IMR-90 (cell line): ENCODE results near the gene DAND5. TPM values are rescaled to one million over a fixed set of nuclear protein-coding genes. Genes with fewer than 3 reads are reported as not detected.

Experiments used
- ATAC-seq: fragments of 200-7000 bp; cut with Tn5 transposase; 2 replicates; pipeline ENCODE4 v1.9.1; 2020; ENCODE audit warnings: low read depth, mild to moderate bottlenecking, moderate library complexity
- BruUV-seq: library from RNA; stranded (reverse); fragments of 400-500 nt; replicated peaks from 2 replicates; lab custom pipeline; 2021; lab: Mats Ljungman, UMichigan
- CTCF ChIA-PET: fragments of 300-600 bp; formaldehyde crosslinking; extraction: SDS; loops from one replicate; lab custom pipeline; 2021; ENCODE audit warnings: antibody characterized with exemption; lab: Yijun Ruan, JAX
- POLR2A ChIA-PET: fragments of 300-600 bp; sonication (Branson Sonifier 250); formaldehyde crosslinking; loops from one replicate; lab custom pipeline; 2022; ENCODE audit warnings: antibody characterized with exemption; ENCODE audit not compliant: unreplicated experiment; lab: Charles Lee
- DNase-seq: peaks from one replicate; pipeline ENCODE4 v3.0.0; 2013
- H2AFZ ChIP-seq: replicated peaks from 2 replicates; pipeline ENCODE3; 2013; ENCODE audit warnings: low read length, mild to moderate bottlenecking; ENCODE audit not compliant: poor library complexity
- H2AK5ac ChIP-seq: 2 replicates; pipeline ENCODE4 v1.6.1; 2013; ENCODE audit warnings: low read depth, low read length, inconsistent platforms
- H2AK9ac ChIP-seq: replicated peaks from 2 replicates; pipeline ENCODE3; 2013; ENCODE audit warnings: mild to moderate bottlenecking, low read depth, low read length, moderate library complexity; ENCODE audit not compliant: poor library complexity
- H2BK120ac ChIP-seq: 2 replicates; pipeline ENCODE4 v1.6.1; 2013; ENCODE audit warnings: low read depth, low read length, inconsistent platforms
- H2BK15ac ChIP-seq: 3 replicates; pipeline ENCODE4 v1.6.1; 2013; ENCODE audit warnings: low read depth, low read length, inconsistent platforms
- H2BK20ac ChIP-seq: 2 replicates; pipeline ENCODE4 v1.6.1; 2013; ENCODE audit warnings: low read depth, mild to moderate bottlenecking, inconsistent platforms, low read length, moderate library complexity
- H2BK5ac ChIP-seq: 2 replicates; pipeline ENCODE4 v1.6.1; 2013; ENCODE audit warnings: mild to moderate bottlenecking, low read depth, low read length, inconsistent platforms; ENCODE audit not compliant: poor library complexity, severe bottlenecking
- H3K14ac ChIP-seq: replicated peaks from 2 replicates; pipeline ENCODE4 v1.6.1; 2013; ENCODE audit warnings: low read depth, low read length, inconsistent platforms
- H3K18ac ChIP-seq: 2 replicates; pipeline ENCODE4 v1.6.1; 2013; ENCODE audit warnings: low read depth, low read length, control low read depth
- H3K23ac ChIP-seq: 2 replicates; pipeline ENCODE4 v1.6.1; 2013; ENCODE audit warnings: low read depth, low read length, inconsistent platforms
- H3K27ac ChIP-seq: 2 replicates; pipeline ENCODE4 v1.5.1; 2013; ENCODE audit warnings: mild to moderate bottlenecking, control low read depth, low read length; ENCODE audit not compliant: insufficient read depth
- H3K27me3 ChIP-seq: 2 replicates; pipeline ENCODE4 v1.6.1; 2013; ENCODE audit warnings: low read length; ENCODE audit not compliant: control insufficient read depth, insufficient read depth
- H3K36me3 ChIP-seq: 2 replicates; pipeline ENCODE4 v1.6.1; 2013; ENCODE audit warnings: low read length, mixed read lengths; ENCODE audit not compliant: control insufficient read depth, insufficient read depth
- H3K4ac ChIP-seq: 2 replicates; pipeline ENCODE4 v1.6.1; 2013; ENCODE audit warnings: low read depth, low read length, inconsistent platforms
- H3K4me1 ChIP-seq: 2 replicates; pipeline ENCODE4 v1.6.1; 2013; ENCODE audit warnings: low read length, mixed read lengths; ENCODE audit not compliant: control insufficient read depth, insufficient read depth
- H3K4me2 ChIP-seq: 2 replicates; pipeline ENCODE4 v1.6.1; 2013; ENCODE audit warnings: low read depth, mild to moderate bottlenecking, control low read depth, low read length, moderate library complexity
- H3K4me3 ChIP-seq: 2 replicates; pipeline ENCODE4 v1.5.1; 2013; ENCODE audit warnings: low read depth, mild to moderate bottlenecking, control low read depth, low read length, moderate library complexity; ENCODE audit not compliant: insufficient read depth
- H3K56ac ChIP-seq: 2 replicates; pipeline ENCODE4 v1.6.1; 2013; ENCODE audit warnings: low read length, inconsistent platforms; ENCODE audit not compliant: insufficient read depth; ENCODE audit errors: extremely low read depth
- H3K79me1 ChIP-seq, 2 experiments: 2 replicates each; pipeline ENCODE4 v1.6.1; 2013; ENCODE audit warnings: low read length in 2 of 2, inconsistent platforms in 1 of 2, low read depth in 1 of 2
- H3K9ac ChIP-seq: 2 replicates; pipeline ENCODE4 v1.6.1; 2013; ENCODE audit warnings: low read depth, low read length, control low read depth
- H3K9me1 ChIP-seq: 2 replicates; pipeline ENCODE4 v1.6.1; 2013; ENCODE audit warnings: low read length, inconsistent platforms; ENCODE audit not compliant: insufficient read depth
- H3K9me3 ChIP-seq: 2 replicates; pipeline ENCODE4 v1.6.1; 2013; ENCODE audit warnings: low read length; ENCODE audit not compliant: control insufficient read depth, insufficient read depth
- H4K20me1 ChIP-seq: 2 replicates; pipeline ENCODE4 v1.6.1; 2013; ENCODE audit warnings: low read length, inconsistent platforms; ENCODE audit not compliant: insufficient read depth
- H4K5ac ChIP-seq: 2 replicates; pipeline ENCODE4 v1.6.1; 2013; ENCODE audit warnings: mild to moderate bottlenecking, low read depth, low read length, control low read depth
- H4K8ac ChIP-seq, 2 experiments: 2 replicates each; pipeline ENCODE4 v1.6.1; 2013; ENCODE audit warnings: low read depth in 2 of 2, low read length in 2 of 2, control low read depth in 1 of 2, inconsistent platforms in 1 of 2
- H4K91ac ChIP-seq: 2 replicates; pipeline ENCODE4 v1.6.1; 2013; ENCODE audit warnings: low read depth, low read length, inconsistent platforms; ENCODE audit not compliant: insufficient read depth
- BHLHE40 ChIP-seq: fragments of 150-350 bp; IDR thresholded peaks from 2 replicates; pipeline ENCODE4 v1.6.1; 2016; ENCODE audit warnings: mild to moderate bottlenecking, low read depth, low read length
- CHD1 ChIP-seq: IDR thresholded peaks from 2 replicates; pipeline ENCODE4 v1.6.1; 2012; ENCODE audit warnings: low read depth, low read length, improper control_type of control experiment
- RAD21 ChIP-seq: IDR thresholded peaks from 2 replicates; pipeline ENCODE4 v1.6.1; 2012; ENCODE audit warnings: low read length, improper control_type of control experiment
- WGBS, 2 experiments: methylation state at CpG; one replicate each; pipeline versions ENCODE4 v1.1.5 to v1.1.7; 2013; ENCODE audit warnings: missing lambda C conversion rate in 2 of 2; ENCODE audit not compliant: insufficient read length in 1 of 2; ENCODE audit errors: extremely low coverage in 2 of 2; 5-methylcytosine and 5-hydroxymethylcytosine counted together
- dilution Hi-C: fragments of 300-500 bp; cut with HindIII; formaldehyde crosslinking; loops from one replicate; pipeline ENCODE4 v1.14.3; 2018; ENCODE audit warnings: low sequenced_read_pairs; ENCODE audit not compliant: unreplicated experiment
- in situ Hi-C: fragments of 300-500 bp; cut with MboI; formaldehyde crosslinking; loops from 3 replicates; pipeline ENCODE4 v1.14.3; 2019; ENCODE audit warnings: low sequenced_read_pairs, inconsistent platforms, mixed read lengths
- intact Hi-C: fragments of 100-400 bp; cut with micrococcal nuclease; formaldehyde crosslinking; loops from 2 replicates; pipeline ENCODE4 v1.10.0; 2022
- polyA plus RNA-seq, 3 experiments: library from polyadenylated mRNA; depleted of rRNA; stranded (reverse); fragments of >200 nt; gene quantifications; 2 replicates each; pipeline ENCODE4 v1.2.3, GENCODE V29; 2012; ENCODE audit warnings: low replicate concordance in 1 of 3
- total RNA-seq: library from RNA; depleted of rRNA; stranded (reverse); fragments of >200 nt; gene quantifications from 2 replicates; pipeline ENCODE4 v1.2.3, GENCODE V29; 2012

Gene DAND5
- total and polyA plus RNA-seq, 2 of the 4 experiments (the other 2 are of a cell fraction): 0.03 TPM; not detected in 1

DNA sequence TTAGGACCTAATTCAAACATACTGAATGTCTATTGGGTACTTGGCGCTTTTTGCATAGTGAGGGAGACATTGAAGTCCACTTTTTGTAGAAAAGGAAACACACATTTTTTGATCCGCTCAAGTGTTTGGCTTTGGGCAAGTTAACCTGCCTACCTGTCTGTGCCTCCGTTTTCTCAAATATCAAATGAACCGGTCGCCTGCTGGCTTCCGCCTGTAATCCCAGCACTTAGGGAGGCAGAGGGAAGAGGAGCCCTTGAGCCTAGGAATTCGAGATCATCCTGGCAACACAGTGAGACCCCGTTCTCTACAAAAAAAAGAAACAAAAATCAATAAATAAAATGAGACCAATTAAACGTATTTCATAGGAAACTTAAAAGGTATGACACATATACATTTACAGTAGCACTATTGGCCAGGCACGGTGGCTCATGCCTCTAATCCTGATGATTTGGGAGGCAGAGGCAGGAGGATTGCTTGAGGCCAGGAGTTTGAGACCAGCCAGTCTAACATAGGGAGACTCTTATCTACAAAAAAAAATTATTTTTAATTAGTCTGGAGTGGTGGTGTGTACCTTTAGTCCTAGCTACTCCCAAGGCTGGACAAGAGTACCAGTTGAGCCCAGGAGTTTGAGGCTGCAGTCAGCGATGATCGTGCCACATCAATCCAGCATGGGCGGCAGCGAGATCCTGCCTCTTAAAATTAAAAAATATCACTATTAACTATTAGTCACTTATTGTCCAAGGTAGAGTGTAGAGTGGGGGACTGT is 22.5 kb upstream of the DAND5 start (continued):
- no peak for TF ChIP-seq RAD21
- TF ChIP-seq CHD1: no peak

GRCh38 chr19:12947702-12948611 is 21.4 kb upstream of the DAND5 start:
- CTCF ChIA-PET: no interaction called here
- peaks cover 27 to 68% of the 10 kb centered on the region in 2 experiments for H3K79me1 ChIP-seq
- whole genome bisulfite sequencing, 2 experiments: 90% methylated on average over 9 of the region's 28 CpGs; no CpG with 5 or more reads in 1 of the 2 experiments
- no peak overlapping the region for H2BK20ac ChIP-seq
- H3K4me2 ChIP-seq: no peak overlapping the region
- H3K9me3 ChIP-seq: no peaks in the 10 kb centered on the region
- H4K5ac ChIP-seq: no peak overlapping the region
- no peak overlapping the region for H3K23ac ChIP-seq
- BruUV-seq: no TSS peak
- no peak overlapping the region for H2AFZ ChIP-seq
- H2BK15ac ChIP-seq: no peak overlapping the region
- H3K27ac ChIP-seq: no peak overlapping the region
- no peak overlapping the region for H3K9ac ChIP-seq
- intact Hi-C loops (no loop called here), in situ Hi-C loops (no loop called here), dilution Hi-C loops (no loop called here)
- H3K56ac ChIP-seq: no peak overlapping the region
- H3K4me1 ChIP-seq: peaks cover 8% of the 10 kb centered on the region
- no peak overlapping the region for H2BK120ac ChIP-seq
- DNase-seq (no peak), ATAC-seq (no peak)
- peaks cover 13% of the 10 kb centered on the region; the same call in 1 of the 2 replicates for H3K9me1 ChIP-seq
- no peak overlapping the region; the same call in 1 of the 2 replicates for H3K4ac ChIP-seq
- H3K36me3 ChIP-seq: peaks cover 61% of the 10 kb centered on the region
- peak overlapping the region; percentile 16; the same call in 1 of the 2 replicates for H4K91ac ChIP-seq
- no peaks in the 10 kb centered on the region for H3K27me3 ChIP-seq
- no peak overlapping the region for H3K18ac ChIP-seq
- peaks cover 38% of the 10 kb centered on the region for H4K20me1 ChIP-seq
- TF ChIP-seq BHLHE40: no peak
- H2AK5ac ChIP-seq: peak overlapping the region; percentile 32; the same call in 1 of the 2 replicates
- no peak overlapping the region; a peak in 1 of 4 replicates for H4K8ac ChIP-seq
- no peak overlapping the region for H3K14ac ChIP-seq
- H2AK9ac ChIP-seq: peak overlapping the region; percentile 15
- H2BK5ac ChIP-seq: no peak overlapping the region
- POLR2A ChIA-PET: no interaction called here
- H3K4me3 ChIP-seq: no peak overlapping the region
